HEK293T (cell line): ENCODE measurements around the gene MPZL3.

ENCODE experiments used
- CTCF ChIA-PET: fragments of 350-600 bp; formaldehyde crosslinking; extraction: SDS; loops from one replicate; lab custom pipeline; 2021; ENCODE audit warnings: antibody characterized with exemption, inconsistent platforms; lab: Yijun Ruan, JAX
- POLR2A ChIA-PET: fragments of 350-600 bp; formaldehyde crosslinking; extraction: SDS; loops from one replicate; lab custom pipeline; 2020; ENCODE audit warnings: antibody characterized with exemption, inconsistent platforms; lab: Yijun Ruan, JAX
- DNase-seq: peaks from one replicate; pipeline ENCODE4 v3.0.0; 2012; ENCODE audit warnings: mixed read lengths; ENCODE audit errors: extremely low spot score
- ARNT ChIP-seq: fragments of 450-650 bp; IDR thresholded peaks from 2 replicates; pipeline ENCODE4 v1.6.1; 2017; ENCODE audit warnings: mild to moderate bottlenecking
- BHLHE40 ChIP-seq: fragments of 450-650 bp; IDR thresholded peaks from 2 replicates; pipeline ENCODE4 v1.6.1; 2016; ENCODE audit warnings: mild to moderate bottlenecking, moderate library complexity, borderline replicate concordance
- CTBP1 ChIP-seq: fragments of 450-650 bp; IDR thresholded peaks from 2 replicates; pipeline ENCODE4 v1.6.1; 2016; ENCODE audit warnings: borderline replicate concordance
- ELF4 ChIP-seq: fragments of 450-650 bp; IDR thresholded peaks from 2 replicates; pipeline ENCODE4 v1.6.1; 2017; ENCODE audit warnings: antibody characterized with exemption
- FOXA1 ChIP-seq: fragments of 450-650 bp; IDR thresholded peaks from 2 replicates; pipeline ENCODE4 v1.6.1; 2016; ENCODE audit warnings: mild to moderate bottlenecking
- FOXK2 ChIP-seq: fragments of 450-650 bp; IDR thresholded peaks from 2 replicates; pipeline ENCODE4 v1.6.1; 2016; ENCODE audit warnings: mild to moderate bottlenecking
- FOXM1 ChIP-seq: fragments of 450-650 bp; IDR thresholded peaks from 2 replicates; pipeline ENCODE4 v1.6.1; 2017; ENCODE audit warnings: mild to moderate bottlenecking, borderline replicate concordance
- HDGF ChIP-seq: fragments of 450-650 bp; IDR thresholded peaks from 2 replicates; pipeline ENCODE4 v1.6.1; 2017; ENCODE audit warnings: antibody characterized with exemption, borderline replicate concordance
- L3MBTL2 ChIP-seq: fragments of 450-650 bp; conservative IDR thresholded peaks from 2 replicates; pipeline ENCODE4 v1.6.1; 2016; ENCODE audit warnings: mild to moderate bottlenecking
- LEF1 ChIP-seq: fragments of 450-650 bp; IDR thresholded peaks from 2 replicates; pipeline ENCODE4 v1.6.1; 2017; ENCODE audit warnings: mild to moderate bottlenecking, borderline replicate concordance
- NFRKB ChIP-seq: fragments of 450-650 bp; IDR thresholded peaks from 2 replicates; pipeline ENCODE4 v1.6.1; 2016; ENCODE audit warnings: mild to moderate bottlenecking, moderate library complexity
- PKNOX1 ChIP-seq: fragments of 450-650 bp; IDR thresholded peaks from 2 replicates; pipeline ENCODE4 v1.6.1; 2016
- SP1 ChIP-seq: fragments of 450-650 bp; IDR thresholded peaks from 2 replicates; pipeline ENCODE4 v1.6.1; 2017
- SUZ12 ChIP-seq: fragments of 450-650 bp; IDR thresholded peaks from 2 replicates; pipeline ENCODE4 v1.6.1; 2016; ENCODE audit warnings: mild to moderate bottlenecking
- TARDBP ChIP-seq: fragments of 450-650 bp; IDR thresholded peaks from 2 replicates; pipeline ENCODE4 v1.6.1; 2016
- ZNF384 ChIP-seq: fragments of 450-650 bp; IDR thresholded peaks from 2 replicates; pipeline ENCODE4 v1.6.1; 2016

MPZL3 gene

GRCh38 chr11:118202599-118203422 lies 49.4 kb downstream of the MPZL3 start:
- no peak for DNase-seq

GRCh38 chr11:118201966-118202365 lies 50.2 kb downstream of the MPZL3 start:
- no peak for TF ChIP-seq PKNOX1
- TF ChIP-seq LEF1, result no peak
- TF ChIP-seq FOXK2, result no peak
- TF ChIP-seq ARNT, result no peak
- TF ChIP-seq CTBP1, result no peak
- TF ChIP-seq SP1, result no peak
- TF ChIP-seq BHLHE40, result no peak
- no peak for TF ChIP-seq HDGF
- no peak for TF ChIP-seq FOXA1
- TF ChIP-seq L3MBTL2, result no peak
- no peak for TF ChIP-seq TARDBP
- TF ChIP-seq SUZ12, result no peak
- no peak for TF ChIP-seq ELF4
- TF ChIP-seq FOXM1, result no peak
- no peak for TF ChIP-seq ZNF384
- POLR2A ChIA-PET, result no interaction called here
- CTCF ChIA-PET, result interaction anchor here (0.8 to 1.2 kb wide), 2 partner anchors 9 to 151 kb away, joined by 3 to 16 read pairs; no protein-coding TSS in a partner anchor
- no peak for DNase-seq

More at GRCh38 chr11:118202599-118203422, 49.4 kb downstream of the MPZL3 start:
- TF ChIP-seq L3MBTL2, result no peak
- no peak for TF ChIP-seq TARDBP
- TF ChIP-seq CTBP1, result no peak
- TF ChIP-seq PKNOX1, result no peak
- TF ChIP-seq FOXK2, result no peak
- no peak for TF ChIP-seq FOXA1
- TF ChIP-seq LEF1, result no peak
- TF ChIP-seq SUZ12, result no peak
- no peak for TF ChIP-seq BHLHE40
- no peak for TF ChIP-seq FOXM1
- no peak for TF ChIP-seq HDGF
- no peak for TF ChIP-seq NFRKB
- no peak for TF ChIP-seq ELF4
- TF ChIP-seq SP1, result no peak
- TF ChIP-seq ZNF384, result no peak
- no peak for TF ChIP-seq ARNT
- ChIA-PET POLR2A (no interaction called here), CTCF (interaction anchor here (0.6 to 1.2 kb wide), 3 partner anchors 9 to 151 kb away, joined by 3 to 16 read pairs (median 4); no protein-coding TSS in a partner anchor)

GRCh38 chr11:118200901-118201680 lies 51.1 kb downstream of the MPZL3 start:
- ChIA-PET CTCF (interaction anchor here (1.2 kb wide), 1 partner anchor 10 kb away, joined by 3 read pairs; no protein-coding TSS in a partner anchor), POLR2A (no interaction called here)
- TF ChIP-seq FOXA1, result no peak
- TF ChIP-seq FOXK2, result no peak
- no peak for TF ChIP-seq ZNF384
- DNase-seq, result no peak

- ChIA-PET CTCF (interaction anchor here (1.2 kb wide), 1 partner anchor 153 kb away, joined by 4 read pairs; no protein-coding TSS in a partner anchor), POLR2A (no interaction called here)
- TF ChIP-seq SP1 (no peak), LEF1 (no peak), FOXK2 (no peak), NFRKB (no peak), FOXA1 (no peak), ZNF384 (no peak), TARDBP (no peak), BHLHE40 (no peak), ELF4 (no peak), HDGF (no peak), L3MBTL2 (no peak), ARNT (no peak), FOXM1 (no peak), SUZ12 (no peak), PKNOX1 (no peak)
- no peak for DNase-seq
These were observed 51.7 kb downstream of the MPZL3 start for GRCh38 chr11:118200497-118200896.

- ChIA-PET POLR2A (interaction anchor here (0.9 kb wide), 1 partner anchor 160 kb away, joined by 3 read pairs; the partner anchor contains the start of gene UBE4A), CTCF (interaction anchor here (0.6 to 1.2 kb wide), 10 partner anchors 14 to 969 kb away, joined by 3 to 8 read pairs (median 4); no protein-coding TSS in a partner anchor)
- TF ChIP-seq LEF1, result no peak
- DNase-seq, result no peak
These were observed 53.0 kb downstream of the MPZL3 start for GRCh38 chr11:118199135-118199534.
